Measurements from ENCODE around the gene KNL1.

The KNL1 gene

DNA sequence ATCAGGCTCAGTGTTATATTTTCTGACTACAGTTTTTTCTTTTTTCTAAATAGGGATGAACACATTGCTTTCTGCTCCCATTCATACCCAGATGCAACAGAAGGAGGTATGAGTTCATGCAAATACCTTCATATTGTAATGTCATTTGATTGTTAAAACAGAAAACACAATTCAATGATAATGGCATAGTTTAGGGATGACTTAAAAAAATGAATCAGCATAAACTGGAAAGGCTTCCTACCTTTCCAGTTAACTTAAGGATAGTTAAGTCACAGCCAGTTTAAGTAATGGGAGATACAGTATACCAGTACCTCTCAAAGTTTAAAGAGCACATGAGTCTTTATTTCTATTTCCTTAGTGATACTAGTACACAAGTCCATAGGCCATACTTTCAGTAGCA lies 24.9 kb downstream of the KNL1 start:
- peaks cover 39% of the 10 kb centered on the region for H3K36me3 Mint-ChIP-seq (ENCODE audit: low read depth)
- no peak overlapping the region for H3K4me3 Mint-ChIP-seq
- no peaks in the 10 kb centered on the region for H3K4me1 Mint-ChIP-seq
- H3K27ac Mint-ChIP-seq: no peak overlapping the region
- no peak for DNase-seq
- TF ChIP-seq, protein P1, sequence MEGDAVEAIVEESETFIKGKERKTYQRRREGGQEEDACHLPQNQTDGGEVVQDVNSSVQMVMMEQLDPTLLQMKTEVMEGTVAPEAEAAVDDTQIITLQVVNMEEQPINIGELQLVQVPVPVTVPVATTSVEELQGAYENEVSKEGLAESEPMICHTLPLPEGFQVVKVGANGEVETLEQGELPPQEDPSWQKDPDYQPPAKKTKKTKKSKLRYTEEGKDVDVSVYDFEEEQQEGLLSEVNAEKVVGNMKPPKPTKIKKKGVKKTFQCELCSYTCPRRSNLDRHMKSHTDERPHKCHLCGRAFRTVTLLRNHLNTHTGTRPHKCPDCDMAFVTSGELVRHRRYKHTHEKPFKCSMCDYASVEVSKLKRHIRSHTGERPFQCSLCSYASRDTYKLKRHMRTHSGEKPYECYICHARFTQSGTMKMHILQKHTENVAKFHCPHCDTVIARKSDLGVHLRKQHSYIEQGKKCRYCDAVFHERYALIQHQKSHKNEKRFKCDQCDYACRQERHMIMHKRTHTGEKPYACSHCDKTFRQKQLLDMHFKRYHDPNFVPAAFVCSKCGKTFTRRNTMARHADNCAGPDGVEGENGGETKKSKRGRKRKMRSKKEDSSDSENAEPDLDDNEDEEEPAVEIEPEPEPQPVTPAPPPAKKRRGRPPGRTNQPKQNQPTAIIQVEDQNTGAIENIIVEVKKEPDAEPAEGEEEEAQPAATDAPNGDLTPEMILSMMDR (IDR thresholded peaks at IDR 0.05): no peak
- H3K9me3 Mint-ChIP-seq: no peaks in the 10 kb centered on the region
- H3K27me3 Mint-ChIP-seq (ENCODE audit: low read depth, poor library complexity): no peaks in the 10 kb centered on the region

DNA sequence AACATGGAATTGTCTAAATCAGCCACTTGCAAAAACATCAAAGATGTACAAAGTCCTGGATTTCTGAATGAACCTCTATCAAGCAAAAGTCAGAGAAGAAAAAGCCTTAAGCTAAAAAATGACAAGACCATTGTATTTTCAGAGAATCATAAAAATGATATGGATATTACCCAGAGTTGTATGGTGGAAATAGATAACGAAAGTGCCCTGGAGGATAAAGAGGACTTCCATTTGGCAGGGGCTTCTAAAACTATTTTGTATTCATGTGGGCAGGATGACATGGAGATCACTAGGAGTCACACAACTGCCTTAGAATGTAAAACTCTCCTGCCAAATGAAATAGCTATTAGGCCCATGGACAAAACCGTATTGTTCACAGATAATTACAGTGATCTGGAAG lies 29.3 kb downstream of the KNL1 start:
- Mint-ChIP-seq H3K27ac (no peak overlapping the region), H3K4me3 (no peak overlapping the region), H3K4me1 (no peaks in the 10 kb centered on the region), H3K36me3 (ENCODE audit: low read depth) (peaks cover 25% of the 10 kb centered on the region), H3K27me3 (ENCODE audit: low read depth, poor library complexity) (no peaks in the 10 kb centered on the region), H3K9me3 (no peaks in the 10 kb centered on the region)
- TF ChIP-seq, protein P1 (IDR thresholded peaks at IDR 0.05): no peak
- no peak for DNase-seq

DNA sequence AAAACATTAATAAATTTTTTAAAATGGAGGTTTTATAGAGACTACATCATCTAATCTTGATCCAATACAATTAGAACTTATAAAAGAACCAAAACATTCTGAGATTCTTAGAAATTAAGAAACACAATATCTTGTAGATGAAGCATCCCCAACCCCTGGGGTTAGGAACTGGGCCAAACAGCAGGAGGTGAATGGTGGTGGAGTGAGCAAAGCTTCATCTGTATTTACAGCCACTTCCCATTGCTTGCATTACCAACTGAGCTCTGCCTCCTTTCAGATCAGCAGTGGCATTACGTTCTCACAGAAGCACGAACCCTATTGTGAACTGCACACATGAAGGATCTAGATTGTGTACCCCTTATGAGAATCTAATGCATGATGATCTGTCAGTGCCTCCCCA lies 36.3 kb downstream of the KNL1 start:
- Mint-ChIP-seq H3K4me1 (no peaks in the 10 kb centered on the region), H3K36me3 (ENCODE audit: low read depth) (peaks cover 23% of the 10 kb centered on the region), H3K27ac (no peak overlapping the region), H3K4me3 (no peak overlapping the region), H3K27me3 (ENCODE audit: low read depth, poor library complexity) (no peaks in the 10 kb centered on the region), H3K9me3 (no peaks in the 10 kb centered on the region)
- no peak for DNase-seq
- TF ChIP-seq, protein P1 (IDR thresholded peaks at IDR 0.05): no peak

DNA sequence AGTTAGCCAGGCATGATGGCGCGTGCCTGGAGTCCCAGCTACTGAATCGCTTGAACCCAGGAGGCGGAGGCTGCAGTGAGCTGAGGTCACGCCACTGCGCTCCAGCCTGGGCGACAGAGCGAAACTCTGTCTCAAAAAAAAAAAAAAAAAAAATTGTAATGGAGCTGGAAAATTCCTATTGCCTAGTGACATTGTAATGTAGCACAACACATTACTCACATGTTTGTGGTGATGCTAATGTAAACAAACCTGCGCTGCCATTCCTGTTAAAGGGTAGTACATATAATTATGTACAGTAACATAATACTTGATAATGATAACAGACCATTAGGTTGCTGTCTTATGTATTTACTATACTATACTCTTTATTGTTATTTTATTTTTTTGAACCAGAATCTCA lies 39.1 kb downstream of the KNL1 start:
- no peaks in the 10 kb centered on the region for H3K9me3 Mint-ChIP-seq
- no peak for DNase-seq
- H3K4me1 Mint-ChIP-seq: no peaks in the 10 kb centered on the region
- H3K27me3 Mint-ChIP-seq (ENCODE audit: low read depth, poor library complexity): no peaks in the 10 kb centered on the region
- no peak overlapping the region for H3K4me3 Mint-ChIP-seq
- H3K36me3 Mint-ChIP-seq (ENCODE audit: low read depth): peaks cover 23% of the 10 kb centered on the region
- TF ChIP-seq, protein P1 (IDR thresholded peaks at IDR 0.05): no peak
- H3K27ac Mint-ChIP-seq: no peak overlapping the region

DNA sequence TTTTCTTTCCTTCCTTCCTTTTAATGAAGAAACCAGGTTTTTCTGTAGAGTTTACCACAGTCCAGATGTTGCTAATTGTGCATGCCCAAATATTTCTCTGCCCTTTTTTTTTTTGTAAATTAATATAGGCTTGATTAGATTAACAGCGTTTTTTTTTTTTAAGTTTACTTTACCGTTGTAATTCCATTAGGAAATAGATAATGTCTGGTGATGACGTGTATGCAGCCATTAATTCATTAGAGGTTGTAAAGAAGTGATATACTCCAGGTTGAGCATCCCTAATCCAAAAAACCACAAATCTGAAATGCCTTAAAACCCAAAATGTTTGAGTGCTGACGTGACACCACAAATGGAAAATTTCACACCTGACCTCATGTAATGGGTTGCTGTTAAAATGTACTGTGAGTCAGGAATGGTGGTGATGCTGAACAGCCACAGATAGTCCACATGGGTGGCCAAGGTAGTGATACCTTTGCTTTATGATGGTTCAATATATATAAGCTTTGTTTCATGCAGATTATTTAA lies 43.2 kb downstream of the KNL1 start:
- TF ChIP-seq, protein P1 (IDR thresholded peaks at IDR 0.05): no peak
- H3K4me1 Mint-ChIP-seq: no peaks in the 10 kb centered on the region
- DNase-seq: no peak
- no peaks in the 10 kb centered on the region for H3K9me3 Mint-ChIP-seq
- H3K27me3 Mint-ChIP-seq (ENCODE audit: low read depth, poor library complexity): no peaks in the 10 kb centered on the region
- H3K27ac Mint-ChIP-seq: no peak overlapping the region
- H3K4me3 Mint-ChIP-seq: no peak overlapping the region
- H3K36me3 Mint-ChIP-seq (ENCODE audit: low read depth): peaks cover 22% of the 10 kb centered on the region

DNA sequence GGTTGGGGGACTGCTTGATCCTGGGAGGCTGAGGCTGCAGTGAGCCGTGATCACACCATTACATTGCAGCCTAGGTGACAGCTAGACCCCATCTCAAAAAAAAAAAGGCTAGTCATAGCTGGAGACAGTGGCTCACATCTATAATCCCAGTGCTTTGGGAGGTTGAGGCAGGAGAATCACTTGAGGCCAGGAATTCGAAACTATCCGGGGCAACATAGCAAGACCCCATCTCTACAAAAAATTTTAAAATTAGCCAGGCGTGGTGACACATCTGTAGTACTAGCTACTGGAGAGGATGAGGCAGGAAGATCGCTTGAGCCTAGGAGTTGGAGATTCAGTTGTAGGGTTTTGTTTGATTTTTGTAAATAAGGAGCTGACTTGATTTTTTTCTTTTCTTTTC lies 45.6 kb downstream of the KNL1 start:
- Mint-ChIP-seq H3K9me3 (no peaks in the 10 kb centered on the region), H3K36me3 (ENCODE audit: low read depth) (peaks cover 13% of the 10 kb centered on the region), H3K4me3 (no peak overlapping the region), H3K27me3 (ENCODE audit: low read depth, poor library complexity) (no peaks in the 10 kb centered on the region), H3K4me1 (no peaks in the 10 kb centered on the region), H3K27ac (no peak overlapping the region)
- DNase-seq: no peak
- TF ChIP-seq, protein P1 (IDR thresholded peaks at IDR 0.05): no peak
